ENCODE results near the gene VEGFA. TPM values are rescaled to one million over a fixed set of nuclear protein-coding genes. Genes with fewer than 3 reads are reported as not detected.
"Not testable (repeated sequence)": the region's sequence is repeated elsewhere in the genome, so short reads cannot be mapped to it uniquely, and the experiment has no call there.

The VEGFA gene
- total RNA-seq, 1 donor from 2014 or later: 22.4 TPM

GRCh38 chr6:43818973-43819372 lies 49.0 kb downstream of the VEGFA start:
- intact Hi-C loops (cut with micrococcal nuclease): not testable (repeated sequence)

- intact Hi-C loops (cut with micrococcal nuclease): no loop called here
These were observed 49.9 kb downstream of the VEGFA start for GRCh38 chr6:43819958-43820357.

GRCh38 chr6:43820486-43820885 lies 50.5 kb downstream of the VEGFA start:
- intact Hi-C loops (cut with micrococcal nuclease): no loop called here

GRCh38 chr6:43821101-43821886 lies 51.3 kb downstream of the VEGFA start:
- intact Hi-C loops (cut with micrococcal nuclease): no loop called here

- intact Hi-C loops (cut with micrococcal nuclease): no loop called here
These were observed 53.4 kb downstream of the VEGFA start for GRCh38 chr6:43823390-43823789.

GRCh38 chr6:43823879-43824702 lies 54.1 kb downstream of the VEGFA start:
- intact Hi-C loops (cut with micrococcal nuclease): no loop called here

GRCh38 chr6:43824703-43825064 lies 54.7 kb downstream of the VEGFA start:
- intact Hi-C loops (cut with micrococcal nuclease): no loop called here

- intact Hi-C loops (cut with micrococcal nuclease): no loop called here
These were observed 55.4 kb downstream of the VEGFA start for GRCh38 chr6:43825187-43826115.

GRCh38 chr6:43826730-43827129 lies 56.7 kb downstream of the VEGFA start:
- intact Hi-C loops (cut with micrococcal nuclease): no loop called here

- intact Hi-C loops (cut with micrococcal nuclease): no loop called here
These were observed 57.9 kb downstream of the VEGFA start for GRCh38 chr6:43827898-43828297.

- intact Hi-C loops (cut with micrococcal nuclease): no loop called here
These were observed 58.7 kb downstream of the VEGFA start for GRCh38 chr6:43828711-43829110.

- intact Hi-C loops (cut with micrococcal nuclease): no loop called here
These were observed 59.5 kb downstream of the VEGFA start for GRCh38 chr6:43829470-43829869.

- intact Hi-C loops (cut with micrococcal nuclease): no loop called here
These were observed 60.8 kb downstream of the VEGFA start for GRCh38 chr6:43830775-43831174.

GRCh38 chr6:43831191-43831590 lies 61.2 kb downstream of the VEGFA start:
- intact Hi-C loops (cut with micrococcal nuclease): no loop called here

- intact Hi-C loops (cut with micrococcal nuclease): no loop called here
These were observed 63.4 kb downstream of the VEGFA start for GRCh38 chr6:43833223-43833995.

- intact Hi-C loops (cut with micrococcal nuclease): no loop called here
These were observed 64.0 kb downstream of the VEGFA start for GRCh38 chr6:43833996-43834390.

- intact Hi-C loops (cut with micrococcal nuclease): no loop called here
These were observed 64.6 kb downstream of the VEGFA start for GRCh38 chr6:43834528-43835155.

- intact Hi-C loops (cut with micrococcal nuclease): no loop called here
These were observed 65.9 kb downstream of the VEGFA start for GRCh38 chr6:43835872-43836419.
